Mesendoderm (in vitro differentiated cells): ENCODE data around the gene CARS2. TPM values are rescaled to one million over a fixed set of nuclear protein-coding genes. Genes with fewer than 3 reads are reported as not detected.

ENCODE experiments used
- DNase-seq: peaks from one replicate; pipeline ENCODE4 v3.0.0; 2013
- H2AK5ac ChIP-seq: 2 replicates; pipeline ENCODE4 v1.6.1; 2013; ENCODE audit warnings: low read length, inconsistent platforms
- H2BK120ac ChIP-seq: 2 replicates; pipeline ENCODE4 v1.6.1; 2013; ENCODE audit warnings: low read depth, mild to moderate bottlenecking, low read length, moderate library complexity, mixed read lengths
- H2BK15ac ChIP-seq: replicated peaks from 2 replicates; pipeline ENCODE4 v1.6.1; 2013; ENCODE audit warnings: low read depth, mild to moderate bottlenecking, moderate library complexity
- H2BK5ac ChIP-seq: 2 replicates; pipeline ENCODE4 v1.6.1; 2013; ENCODE audit warnings: low read length, inconsistent platforms
- H3K18ac ChIP-seq: 2 replicates; pipeline ENCODE4 v1.6.1; 2013; ENCODE audit warnings: mild to moderate bottlenecking, low read length, mixed read lengths
- H3K23ac ChIP-seq: one replicate; pipeline ENCODE4 v1.6.1; 2013; ENCODE audit warnings: low read length
- H3K27ac ChIP-seq: 2 replicates; pipeline ENCODE4 v1.5.1; 2013; ENCODE audit warnings: low read depth, mild to moderate bottlenecking, inconsistent platforms, low read length, moderate library complexity
- H3K27me3 ChIP-seq: 2 replicates; pipeline ENCODE4 v1.6.1; 2013; ENCODE audit warnings: low read length, control low read depth, mild to moderate bottlenecking, inconsistent platforms; ENCODE audit not compliant: insufficient read depth, poor library complexity
- H3K36me3 ChIP-seq: 2 replicates; pipeline ENCODE4 v1.6.1; 2013; ENCODE audit warnings: low read length, inconsistent platforms; ENCODE audit not compliant: control insufficient read depth, insufficient read depth
- H3K4ac ChIP-seq: one replicate; pipeline ENCODE4 v1.6.1; 2013; ENCODE audit warnings: low read depth, mild to moderate bottlenecking, low read length, moderate library complexity
- H3K4me1 ChIP-seq: 2 replicates; pipeline ENCODE4 v1.6.1; 2013; ENCODE audit warnings: low read depth, low read length, inconsistent platforms; ENCODE audit not compliant: control insufficient read depth
- H3K4me2 ChIP-seq: 2 replicates; pipeline ENCODE4 v1.6.1; 2013; ENCODE audit warnings: low read length
- H3K4me3 ChIP-seq: 2 replicates; pipeline ENCODE4 v1.5.1; 2013; ENCODE audit warnings: mild to moderate bottlenecking, low read length
- H3K56ac ChIP-seq: one replicate; pipeline ENCODE4 v1.6.1; 2013; ENCODE audit warnings: low read length
- H3K79me1 ChIP-seq: 2 replicates; pipeline ENCODE4 v1.6.1; 2013; ENCODE audit warnings: low read length, inconsistent platforms
- H3K79me2 ChIP-seq: 2 replicates; pipeline ENCODE4 v1.6.1; 2013; ENCODE audit warnings: mild to moderate bottlenecking, low read length; ENCODE audit not compliant: control insufficient read depth, insufficient read depth
- H3K9ac ChIP-seq: 2 replicates; pipeline ENCODE4 v1.6.1; 2013; ENCODE audit warnings: low read length, inconsistent platforms
- H4K5ac ChIP-seq: one replicate; pipeline ENCODE4 v1.6.1; 2013; ENCODE audit warnings: low read length
- H4K8ac ChIP-seq: one replicate; pipeline ENCODE4 v1.6.1; 2013; ENCODE audit warnings: low read depth, mild to moderate bottlenecking, control low read depth, low read length, moderate library complexity
- WGBS: extraction: QIAGEN DNeasy Blood & Tissue Kit; methylation state at CpG from one replicate; pipeline ENCODE4 v1.1.7; 2013; ENCODE audit warnings: low lambda C conversion rate, missing lambda C conversion rate; ENCODE audit not compliant: insufficient coverage; ENCODE audit errors: extremely low coverage; 5-methylcytosine and 5-hydroxymethylcytosine counted together
- polyA plus RNA-seq, 2 experiments: library from polyadenylated mRNA; stranded (reverse); fragments of 200-250 nt; gene quantifications; one replicate each; pipeline ENCODE4 v1.2.3, GENCODE V29; 2013

The CARS2 gene
- 25.5 TPM for polyA plus RNA-seq (2013, experiment 1 of 2)
- polyA plus RNA-seq (2013, experiment 2 of 2) = 25.7 TPM

DNA sequence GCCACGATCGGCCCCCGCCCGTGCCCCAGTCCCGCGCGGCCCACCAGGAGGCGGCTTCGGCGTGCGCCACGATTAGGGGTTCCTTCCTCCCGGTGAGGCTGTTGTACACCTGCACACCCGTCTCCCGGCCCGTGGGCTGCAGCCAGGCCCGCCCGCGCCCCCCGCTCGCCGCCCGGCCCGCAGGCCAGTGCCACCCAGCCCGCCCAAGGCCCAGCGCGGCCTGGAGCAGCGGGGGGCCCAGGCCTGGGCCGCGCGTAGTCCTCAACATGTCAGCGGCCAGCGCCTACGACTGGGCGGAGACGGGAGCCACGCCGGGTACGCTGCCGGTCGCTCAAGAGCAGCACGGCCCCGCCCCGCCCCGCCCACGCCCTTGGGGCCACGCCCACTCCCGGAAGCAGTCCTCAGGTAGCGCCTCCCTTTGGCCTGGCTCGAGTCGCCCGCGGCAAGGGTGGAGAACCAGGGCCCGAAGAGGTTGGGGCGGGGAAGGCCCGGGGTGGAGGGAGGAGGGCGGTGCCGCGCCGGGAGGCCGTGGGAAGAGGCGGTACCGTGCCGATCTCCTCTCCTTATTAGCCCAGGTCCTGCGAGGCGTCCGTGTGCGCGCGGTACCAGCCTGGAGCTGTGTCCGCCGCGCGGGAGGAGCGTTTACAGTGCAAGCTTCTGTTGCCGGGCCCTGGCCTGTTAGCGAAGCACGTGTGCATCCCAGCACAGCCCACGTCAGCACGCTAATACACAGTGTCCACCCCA lies at the start of gene CARS2:
CARS2 (minus strand) TSS at position 291 of the 744 bp plus-strand sequence; CDS start at position 268, 23 bp downstream.
- peak within 1 kb of the TSS; percentile 57 for H3K18ac ChIP-seq
- no CpG with 5 or more reads among the region's 80 CpGs for WGBS
- H3K56ac ChIP-seq = peak within 1 kb of the TSS; percentile 97

GRCh38 chr13:110748271-110748670 lies 42.4 kb upstream of the CARS2 start:
- WGBS = no CpG with 5 or more reads among the region's 4 CpGs
- no peaks in the 10 kb centered on the region for H3K79me2 ChIP-seq
- no peak overlapping the region for H4K8ac ChIP-seq
- no peak overlapping the region for H3K27ac ChIP-seq
- no peaks in the 10 kb centered on the region for H3K79me1 ChIP-seq
- no peak overlapping the region for H2AK5ac ChIP-seq
- DNase-seq = no peak
- H3K4ac ChIP-seq = no peak overlapping the region
- no peak overlapping the region for H2BK15ac ChIP-seq
- H3K4me1 ChIP-seq = no peaks in the 10 kb centered on the region
- no peak overlapping the region for H3K4me3 ChIP-seq
- no peak overlapping the region for H3K23ac ChIP-seq
- no peak overlapping the region for H3K9ac ChIP-seq
- no peak overlapping the region for H3K4me2 ChIP-seq
- no peaks in the 10 kb centered on the region for H3K36me3 ChIP-seq
- no peak overlapping the region for H3K56ac ChIP-seq
- H2BK120ac ChIP-seq = no peak overlapping the region
- no peaks in the 10 kb centered on the region for H3K27me3 ChIP-seq
- H3K18ac ChIP-seq = no peak overlapping the region
- no peak overlapping the region for H4K5ac ChIP-seq
- H2BK5ac ChIP-seq = no peak overlapping the region

More for the DNA sequence above, at the start of gene CARS2:
- Histone ChIP-seq H4K5ac (no peak within 1 kb of the TSS), H3K36me3 (no peaks in the 10 kb centered on the region), H3K23ac (no peak within 1 kb of the TSS), H3K27me3 (no peaks in the 10 kb centered on the region), H3K79me1 (peaks cover 10% of the 10 kb centered on the region), H3K4me2 (peak within 1 kb of the TSS; percentile 74), H2BK120ac (no peak within 1 kb of the TSS), H2BK15ac (no peak within 1 kb of the TSS), H2AK5ac (no peak within 1 kb of the TSS), H3K27ac (no peak within 1 kb of the TSS), H3K4me1 (peaks cover 4% of the 10 kb centered on the region), H4K8ac (no peak within 1 kb of the TSS), H3K9ac (peak within 1 kb of the TSS; percentile 96), H3K4me3 (peak within 1 kb of the TSS; percentile 73), H2BK5ac (peak within 1 kb of the TSS; percentile 18), H3K79me2 (peaks cover 5% of the 10 kb centered on the region), H3K4ac (peak within 1 kb of the TSS; percentile 76)
- DNase-seq = peak; percentile 99

- H3K4me3 ChIP-seq = no peak overlapping the region
- H2AK5ac ChIP-seq = no peak overlapping the region
- H3K27ac ChIP-seq = no peak overlapping the region
- H2BK120ac ChIP-seq = no peak overlapping the region
- no peaks in the 10 kb centered on the region for H3K27me3 ChIP-seq
- no peak overlapping the region for H3K56ac ChIP-seq
- no peak overlapping the region for H3K23ac ChIP-seq
- no peak for DNase-seq
- H3K4me1 ChIP-seq = no peaks in the 10 kb centered on the region
- H3K79me1 ChIP-seq = no peaks in the 10 kb centered on the region
- H3K36me3 ChIP-seq = no peaks in the 10 kb centered on the region
- no CpG with 5 or more reads among the region's 1 CpG for WGBS
- no peak overlapping the region for H3K4ac ChIP-seq
- H2BK15ac ChIP-seq = no peak overlapping the region
- no peak overlapping the region for H3K4me2 ChIP-seq
- no peak overlapping the region for H4K8ac ChIP-seq
- H2BK5ac ChIP-seq = no peak overlapping the region
- H4K5ac ChIP-seq = no peak overlapping the region
- H3K9ac ChIP-seq = no peak overlapping the region
- no peak overlapping the region for H3K18ac ChIP-seq
- no peaks in the 10 kb centered on the region for H3K79me2 ChIP-seq
Observed at GRCh38 chr13:110746438-110746837, 40.5 kb upstream of the CARS2 start.

GRCh38 chr13:110743687-110744086 lies 37.8 kb upstream of the CARS2 start:
- WGBS = no CpG with 5 or more reads among the region's 1 CpG
- no peak overlapping the region for H4K8ac ChIP-seq
- H3K9ac ChIP-seq = no peak overlapping the region
- H2BK5ac ChIP-seq = no peak overlapping the region
- H3K27ac ChIP-seq = no peak overlapping the region
- no peak overlapping the region for H3K18ac ChIP-seq
- H3K4me1 ChIP-seq = no peaks in the 10 kb centered on the region
- no peak overlapping the region for H3K23ac ChIP-seq
- H3K79me2 ChIP-seq = no peaks in the 10 kb centered on the region
- H3K4ac ChIP-seq = no peak overlapping the region
- no peaks in the 10 kb centered on the region for H3K36me3 ChIP-seq
- no peak overlapping the region for H4K5ac ChIP-seq
- no peak overlapping the region for H2BK120ac ChIP-seq
- no peaks in the 10 kb centered on the region for H3K79me1 ChIP-seq
- no peak overlapping the region for H3K56ac ChIP-seq
- no peak overlapping the region for H2BK15ac ChIP-seq
- H2AK5ac ChIP-seq = no peak overlapping the region
- H3K4me2 ChIP-seq = no peak overlapping the region
- H3K27me3 ChIP-seq = no peaks in the 10 kb centered on the region
- no peak for DNase-seq
- H3K4me3 ChIP-seq = no peak overlapping the region

DNA sequence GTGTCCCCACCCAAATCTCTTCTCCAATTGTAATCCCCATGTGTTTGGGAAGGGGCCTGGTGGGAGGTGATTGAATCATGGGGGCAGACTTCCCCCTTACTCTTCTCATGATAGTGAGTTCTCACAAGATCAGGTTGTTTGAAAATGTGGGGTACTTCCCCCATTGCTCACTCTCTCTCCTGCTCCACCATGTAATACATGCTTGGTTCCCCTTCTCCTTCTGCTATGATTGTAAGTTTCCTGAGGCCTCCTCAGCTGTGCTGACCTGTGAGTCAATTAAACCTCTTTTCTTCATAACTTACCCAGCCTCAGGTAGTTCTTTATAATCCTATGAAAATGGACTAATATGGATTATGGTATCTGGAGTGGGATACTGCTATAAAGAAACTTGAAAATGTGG lies 31.6 kb upstream of the CARS2 start:
- H3K4me2 ChIP-seq = no peak overlapping the region
- no peak overlapping the region for H3K27ac ChIP-seq
- H2BK5ac ChIP-seq = no peak overlapping the region
- no peak overlapping the region for H3K4ac ChIP-seq
- no peaks in the 10 kb centered on the region for H3K79me2 ChIP-seq
- H3K23ac ChIP-seq = no peak overlapping the region
- no peak overlapping the region for H2AK5ac ChIP-seq
- no peak overlapping the region for H3K18ac ChIP-seq
- no peak overlapping the region for H4K8ac ChIP-seq
- H3K4me3 ChIP-seq = no peak overlapping the region
- H3K36me3 ChIP-seq = no peaks in the 10 kb centered on the region
- no peak overlapping the region for H2BK15ac ChIP-seq
- no peak overlapping the region for H3K56ac ChIP-seq
- H3K79me1 ChIP-seq = no peaks in the 10 kb centered on the region
- H2BK120ac ChIP-seq = no peak overlapping the region
- DNase-seq = no peak
- H3K4me1 ChIP-seq = no peaks in the 10 kb centered on the region
- no peak overlapping the region for H3K9ac ChIP-seq
- no peaks in the 10 kb centered on the region for H3K27me3 ChIP-seq
- no peak overlapping the region for H4K5ac ChIP-seq

DNA sequence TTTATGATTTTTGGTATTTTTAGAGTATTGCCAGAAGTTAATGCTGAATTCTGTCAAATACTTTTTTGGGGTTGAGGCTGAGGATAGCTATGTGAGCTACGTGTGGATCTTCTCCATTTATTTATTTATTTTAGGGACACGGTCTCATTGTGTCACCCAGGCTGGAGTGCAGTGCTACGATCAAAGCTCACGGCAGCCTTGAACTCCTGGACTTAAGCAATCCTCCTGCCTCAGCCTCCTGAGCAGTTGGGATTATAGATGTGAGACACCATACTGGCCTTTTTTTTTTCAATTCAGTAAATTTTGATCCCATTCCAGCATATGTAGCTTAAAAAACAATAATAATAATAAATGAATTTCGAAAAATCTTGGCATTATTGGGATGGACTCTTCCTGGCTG lies 28.6 kb upstream of the CARS2 start:
- no peak overlapping the region for H2BK15ac ChIP-seq
- no peak overlapping the region for H3K18ac ChIP-seq
- no peak overlapping the region for H2BK120ac ChIP-seq
- no peaks in the 10 kb centered on the region for H3K79me1 ChIP-seq
- WGBS = no CpG with 5 or more reads among the region's 5 CpGs
- H3K9ac ChIP-seq = no peak overlapping the region
- no peak overlapping the region for H3K23ac ChIP-seq
- no peak overlapping the region for H3K27ac ChIP-seq
- H3K4ac ChIP-seq = no peak overlapping the region
- H4K8ac ChIP-seq = no peak overlapping the region
- no peak overlapping the region for H2AK5ac ChIP-seq
- no peak for DNase-seq
- H3K36me3 ChIP-seq = no peaks in the 10 kb centered on the region
- no peaks in the 10 kb centered on the region for H3K27me3 ChIP-seq
- H3K56ac ChIP-seq = no peak overlapping the region
- no peak overlapping the region for H4K5ac ChIP-seq
- no peaks in the 10 kb centered on the region for H3K4me1 ChIP-seq
- no peak overlapping the region for H3K4me3 ChIP-seq
- H3K79me2 ChIP-seq = no peaks in the 10 kb centered on the region
- no peak overlapping the region for H3K4me2 ChIP-seq
- H2BK5ac ChIP-seq = no peak overlapping the region
